MM.1S (cell line): Measurements from ENCODE around the gene SRGAP3.

ENCODE experiments used
- DNase-seq: peaks from one replicate; pipeline ENCODE4 v3.0.0-alpha.2; 2015
- H2AFZ ChIP-seq: fragments of 300-600 bp; sonication (generic); 2 replicates; pipeline ENCODE4 v1.6.0; 2016; ENCODE audit warnings: antibody characterized with exemption, low read length
- H3F3A ChIP-seq: fragments of 300-600 bp; sonication (generic); 2 replicates; pipeline ENCODE4 v1.6.1; 2016; ENCODE audit warnings: mild to moderate bottlenecking, antibody characterized with exemption, low read length, moderate library complexity, mixed read lengths; ENCODE audit not compliant: insufficient read depth
- H3K27ac ChIP-seq: fragments of 300-600 bp; sonication (generic); 2 replicates; pipeline ENCODE4 v1.5.1; 2016; ENCODE audit warnings: mild to moderate bottlenecking, low read length
- H3K27me3 ChIP-seq: fragments of 300-600 bp; sonication (generic); replicated peaks from 2 replicates; pipeline ENCODE4 v1.6.0; 2016; ENCODE audit warnings: low read length; ENCODE audit not compliant: insufficient read depth
- H3K36me3 ChIP-seq: fragments of 300-600 bp; sonication (generic); replicated peaks from 2 replicates; pipeline ENCODE4 v1.6.1; 2016; ENCODE audit warnings: mild to moderate bottlenecking, low read length, mixed read lengths; ENCODE audit not compliant: insufficient read depth
- H3K4me1 ChIP-seq: fragments of 300-600 bp; sonication (generic); 2 replicates; pipeline ENCODE4 v1.6.1; 2016; ENCODE audit warnings: low read length, mixed read lengths
- H3K4me2 ChIP-seq: fragments of 300-600 bp; sonication (generic); 2 replicates; pipeline ENCODE4 v1.6.0; 2016; ENCODE audit warnings: low read depth, low read length
- H3K4me3 ChIP-seq: fragments of 300-600 bp; sonication (generic); 2 replicates; pipeline ENCODE4 v1.5.1; 2016; ENCODE audit warnings: low read length, mixed read lengths
- H3K79me2 ChIP-seq: fragments of 300-600 bp; sonication (generic); 2 replicates; pipeline ENCODE4 v1.6.1; 2016; ENCODE audit warnings: mixed run types, low read length, mixed read lengths
- H3K9ac ChIP-seq: fragments of 300-600 bp; sonication (generic); 2 replicates; pipeline ENCODE4 v1.6.1; 2016; ENCODE audit warnings: low read length, mixed read lengths
- H3K9me2 ChIP-seq: fragments of 300-600 bp; sonication (generic); replicated peaks from 2 replicates; pipeline ENCODE4 v1.6.1; 2016; ENCODE audit warnings: mild to moderate bottlenecking, low read length, mixed read lengths; ENCODE audit not compliant: insufficient read depth
- H3K9me3 ChIP-seq: fragments of 300-600 bp; sonication (generic); replicated peaks from 2 replicates; pipeline ENCODE4 v1.6.1; 2016; ENCODE audit warnings: mild to moderate bottlenecking, low read length, mixed read lengths; ENCODE audit not compliant: insufficient read depth
- H4K20me1 ChIP-seq: fragments of 300-600 bp; sonication (generic); 2 replicates; pipeline ENCODE4 v1.6.1; 2016; ENCODE audit warnings: mild to moderate bottlenecking, low read length, moderate library complexity, mixed read lengths; ENCODE audit not compliant: insufficient read depth
- CTCF ChIP-seq: fragments of 300-600 bp; sonication (generic); IDR thresholded peaks from 2 replicates; pipeline ENCODE4 v1.5.1; 2016; ENCODE audit warnings: antibody characterized with exemption, low read length, mixed read lengths
- EZH2 ChIP-seq: fragments of 300-600 bp; sonication (generic); optimal IDR thresholded peaks from 2 replicates; pipeline ENCODE3; 2017; ENCODE audit warnings: low read depth, mild to moderate bottlenecking, antibody characterized with exemption, low read length, mixed read lengths
- EZH2phosphoT487 ChIP-seq: fragments of 300-600 bp; sonication (generic); IDR thresholded peaks from 2 replicates; pipeline ENCODE4 v1.6.1; 2018; ENCODE audit warnings: antibody characterized with exemption, low read length

Gene SRGAP3

DNA sequence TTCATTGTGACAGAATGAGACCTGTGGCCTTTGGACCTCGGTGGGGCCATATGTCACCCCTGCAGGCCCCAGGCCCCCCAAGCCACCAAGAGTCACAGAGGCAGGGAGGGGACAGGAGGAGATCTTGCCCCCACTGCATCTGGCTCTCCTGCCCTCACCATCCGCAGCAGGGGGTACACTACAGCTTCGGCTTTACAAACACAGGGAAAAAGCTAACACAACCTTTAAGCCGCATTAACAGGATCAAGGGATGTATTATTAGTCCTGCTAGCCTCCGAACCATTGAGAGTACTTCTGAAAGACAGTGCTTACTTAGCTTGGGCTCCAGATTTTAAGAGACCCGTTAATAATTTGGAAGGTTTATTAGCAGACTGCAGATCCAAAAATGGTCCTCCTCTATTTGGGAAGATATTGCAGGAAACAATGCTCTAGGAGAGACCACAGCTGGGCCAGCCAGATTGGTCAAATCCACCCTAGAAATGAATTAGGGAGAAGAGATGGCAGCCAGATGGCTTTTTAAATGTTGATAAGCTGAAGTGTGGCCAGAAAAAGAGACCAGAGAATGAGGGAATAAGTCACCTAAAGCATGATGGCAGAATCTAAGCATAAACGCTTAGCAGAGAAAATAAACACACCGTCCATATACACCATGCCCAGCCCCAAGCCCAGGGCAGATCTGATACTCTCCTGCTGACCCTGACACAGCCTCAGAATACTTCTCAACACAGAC lies 31.5 kb downstream of the SRGAP3 start:
- H4K20me1 ChIP-seq, result no peaks in the 10 kb centered on the region
- H3K9ac ChIP-seq, result no peak overlapping the region
- H3K36me3 ChIP-seq, result no peaks in the 10 kb centered on the region
- no peak for DNase-seq
- no peak overlapping the region for H2AFZ ChIP-seq
- TF ChIP-seq EZH2 (no peak), CTCF (no peak), EZH2phosphoT487 (no peak)
- H3K27me3 ChIP-seq, result no peaks in the 10 kb centered on the region
- no peaks in the 10 kb centered on the region for H3K9me3 ChIP-seq
- no peaks in the 10 kb centered on the region for H3K9me2 ChIP-seq
- no peaks in the 10 kb centered on the region for H3K79me2 ChIP-seq
- no peaks in the 10 kb centered on the region for H3K4me1 ChIP-seq
- no peak overlapping the region for H3K27ac ChIP-seq
- no peak overlapping the region for H3K4me2 ChIP-seq
- no peak overlapping the region for H3K4me3 ChIP-seq
- no peaks in the 10 kb centered on the region for H3F3A ChIP-seq

DNA sequence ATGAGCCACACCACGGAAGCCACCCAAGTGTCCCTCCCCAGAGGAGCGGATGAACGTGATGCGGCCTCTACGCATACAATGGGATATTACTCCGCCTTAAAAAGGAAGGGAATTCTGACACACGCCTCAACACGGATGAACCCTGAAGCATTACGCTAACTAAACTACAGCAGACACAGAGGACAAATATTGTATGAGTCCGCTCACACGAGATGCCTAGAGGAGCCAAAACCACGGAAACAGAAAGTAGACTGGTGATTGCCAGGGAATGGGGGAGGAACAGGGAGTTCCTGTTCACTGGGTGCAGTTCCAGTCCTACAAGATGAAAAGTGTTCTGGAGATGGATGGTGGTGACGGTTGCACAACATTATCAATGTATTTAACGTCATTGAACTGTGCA lies 32.7 kb downstream of the SRGAP3 start:
- H3K4me2 ChIP-seq, result no peak overlapping the region
- no peaks in the 10 kb centered on the region for H3K9me2 ChIP-seq
- H3K9me3 ChIP-seq, result no peaks in the 10 kb centered on the region
- no peak overlapping the region for H3K9ac ChIP-seq
- no peaks in the 10 kb centered on the region for H3F3A ChIP-seq
- H3K36me3 ChIP-seq, result no peaks in the 10 kb centered on the region
- H3K27me3 ChIP-seq, result no peaks in the 10 kb centered on the region
- no peaks in the 10 kb centered on the region for H3K79me2 ChIP-seq
- no peak overlapping the region for H3K4me3 ChIP-seq
- H3K4me1 ChIP-seq, result no peaks in the 10 kb centered on the region
- H3K27ac ChIP-seq, result no peak overlapping the region
- DNase-seq, result no peak
- no peak overlapping the region for H2AFZ ChIP-seq
- TF ChIP-seq CTCF (no peak), EZH2 (no peak), EZH2phosphoT487 (no peak)
- H4K20me1 ChIP-seq, result no peaks in the 10 kb centered on the region

- TF ChIP-seq EZH2phosphoT487, result no peak
- no peak overlapping the region for H2AFZ ChIP-seq
- no peaks in the 10 kb centered on the region for H4K20me1 ChIP-seq
- H3K79me2 ChIP-seq, result no peaks in the 10 kb centered on the region
- no peaks in the 10 kb centered on the region for H3F3A ChIP-seq
- no peaks in the 10 kb centered on the region for H3K27me3 ChIP-seq
- no peak for DNase-seq
- no peak overlapping the region for H3K4me3 ChIP-seq
- no peak overlapping the region for H3K27ac ChIP-seq
- H3K9ac ChIP-seq, result no peak overlapping the region
- H3K4me2 ChIP-seq, result no peak overlapping the region
- no peaks in the 10 kb centered on the region for H3K9me3 ChIP-seq
- no peaks in the 10 kb centered on the region for H3K9me2 ChIP-seq
- no peaks in the 10 kb centered on the region for H3K36me3 ChIP-seq
- H3K4me1 ChIP-seq, result no peaks in the 10 kb centered on the region
Observed at GRCh38 chr3:9214599-9214998, 34.8 kb downstream of the SRGAP3 start.

- no peaks in the 10 kb centered on the region for H3K9me2 ChIP-seq
- no peak for DNase-seq
- TF ChIP-seq EZH2 (no peak), EZH2phosphoT487 (no peak), CTCF (no peak)
- no peak overlapping the region for H3K9ac ChIP-seq
- H2AFZ ChIP-seq, result no peak overlapping the region
- H3K4me2 ChIP-seq, result no peak overlapping the region
- no peaks in the 10 kb centered on the region for H3K79me2 ChIP-seq
- no peaks in the 10 kb centered on the region for H3K27me3 ChIP-seq
- H4K20me1 ChIP-seq, result no peaks in the 10 kb centered on the region
- H3K36me3 ChIP-seq, result no peaks in the 10 kb centered on the region
- H3K4me3 ChIP-seq, result no peak overlapping the region
- no peaks in the 10 kb centered on the region for H3K9me3 ChIP-seq
- H3K4me1 ChIP-seq, result no peaks in the 10 kb centered on the region
- no peak overlapping the region for H3K27ac ChIP-seq
- no peaks in the 10 kb centered on the region for H3F3A ChIP-seq
Observed at GRCh38 chr3:9214185-9214584, 35.3 kb downstream of the SRGAP3 start.
